Motor neuron (in vitro differentiated cells): ENCODE results near the gene LIG4. TPM values are rescaled to one million over a fixed set of nuclear protein-coding genes. Genes with fewer than 3 reads are reported as not detected.

Source experiments
- ATAC-seq, 8 experiments: fragments of 200-7000 bp; cut with Tn5 transposase; replicated peaks in 6 of 8; 2 replicates each; pipeline ENCODE4 v1.8.0; 2021; ENCODE audit warnings: mild to moderate bottlenecking in 8 of 8, moderate library complexity in 8 of 8
- H3K27ac ChIP-seq, 2 donors: fragments of 250-450 bp; sonication (Bioruptor Pico); 2 replicates each; pipeline ENCODE4 v1.9.0; 2021; ENCODE audit warnings: antibody characterized with exemption in 2 of 2, mild to moderate bottlenecking in 2 of 2, moderate library complexity in 1 of 2
- H3K4me1 ChIP-seq, 2 donors: fragments of 250-450 bp; sonication (Bioruptor Pico); replicated peaks in 1 of 2; 2 replicates each; pipeline ENCODE4 v1.6.1; 2021; ENCODE audit warnings: antibody characterized with exemption in 2 of 2, mild to moderate bottlenecking in 2 of 2, moderate library complexity in 1 of 2
- H3K4me3 ChIP-seq, 5 donors: fragments of 250-450 bp; sonication (Bioruptor Pico); 2 replicates each; pipeline ENCODE4 v1.9.0; 2021; ENCODE audit warnings: antibody characterized with exemption in 5 of 5, mild to moderate bottlenecking in 5 of 5, moderate library complexity in 4 of 5
- WGBS, 10 experiments: fragments of 450-650 bp; shearing (Covaris generic); methylation state at CpG; one replicate each; pipeline ENCODE4 v1.0.0; 2022; 5-methylcytosine and 5-hydroxymethylcytosine counted together
- in situ Hi-C, 9 experiments: fragments of 400-800 bp; cut with MboI; loops; one replicate each; pipeline ENCODE4 v1.15.0; 2021; ENCODE audit warnings: low sequenced_read_pairs in 9 of 9, low pct_unique_long_range_greater_than_20kb in 2 of 9; ENCODE audit not compliant: unreplicated experiment in 9 of 9
- total RNA-seq, 8 experiments: library from RNA; unstranded; fragments of 300-600 nt; gene quantifications; 2 replicates each; pipeline versions ENCODE4 v1.2.3 to v1.2.4, GENCODE V29; 2022

LIG4 gene
- total RNA-seq, 8 experiments from 2014 or later = 11.6 to 24.3 (median 20.3) TPM

DNA sequence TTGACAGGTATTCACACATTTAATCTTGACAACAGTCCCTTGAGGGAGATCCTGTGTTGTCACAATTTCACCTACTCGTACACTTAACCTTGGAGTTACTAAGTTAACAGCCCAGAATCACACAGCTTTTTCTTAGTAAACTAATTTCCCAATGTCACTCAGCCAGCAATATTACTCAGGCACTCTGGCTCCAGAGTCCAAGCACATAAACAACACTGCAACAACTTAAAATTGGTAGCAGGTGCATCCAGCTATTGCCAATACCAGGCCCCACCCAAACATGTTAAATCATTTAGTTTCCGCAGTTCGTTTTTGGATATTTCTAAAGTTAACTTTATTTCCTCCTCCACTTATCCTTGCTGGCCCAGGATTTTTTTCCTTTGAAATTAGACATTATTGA is 32.7 kb downstream of the LIG4 start:
- Histone ChIP-seq H3K4me3 (no peak overlapping the region), H3K4me1 (no peaks in the 10 kb centered on the region), H3K27ac (no peak overlapping the region)
- WGBS, 10 experiments = 0 to 100% (median 60%) methylated on average over 1 to 3 of the region's 3 CpGs; no CpG with 5 or more reads in 3 of the 10 experiments
- no peak for ATAC-seq
- in situ Hi-C loops = no loop called here

DNA sequence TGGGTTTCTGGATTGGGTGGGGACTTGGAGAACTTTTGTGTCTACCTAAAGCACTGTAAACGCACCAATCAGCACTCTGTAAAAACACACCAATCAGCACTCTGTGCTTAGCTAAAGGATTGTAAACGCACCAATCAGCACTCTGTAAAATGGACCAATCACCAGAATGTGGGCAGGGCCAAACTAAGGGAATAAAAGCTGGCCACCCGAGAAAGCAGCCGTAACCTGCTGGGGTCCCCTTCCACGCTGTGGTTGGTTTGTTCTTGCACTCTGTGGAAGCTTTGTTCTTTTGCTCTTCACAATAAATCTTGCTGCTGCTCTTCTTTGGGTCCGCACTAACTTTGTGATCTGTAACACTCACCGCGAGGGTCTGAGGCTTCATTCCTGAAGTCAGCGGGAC is 37.3 kb downstream of the LIG4 start:
- H3K27ac ChIP-seq = no peak overlapping the region
- in situ Hi-C loops = no loop called here
- 31 to 100% (median 88%) methylated on average over 1 to 8 of the region's 9 CpGs; no CpG with 5 or more reads in 3 of the 10 experiments for WGBS, 10 experiments
- no peak overlapping the region for H3K4me3 ChIP-seq
- ATAC-seq = no peak
- H3K4me1 ChIP-seq = no peaks in the 10 kb centered on the region

DNA sequence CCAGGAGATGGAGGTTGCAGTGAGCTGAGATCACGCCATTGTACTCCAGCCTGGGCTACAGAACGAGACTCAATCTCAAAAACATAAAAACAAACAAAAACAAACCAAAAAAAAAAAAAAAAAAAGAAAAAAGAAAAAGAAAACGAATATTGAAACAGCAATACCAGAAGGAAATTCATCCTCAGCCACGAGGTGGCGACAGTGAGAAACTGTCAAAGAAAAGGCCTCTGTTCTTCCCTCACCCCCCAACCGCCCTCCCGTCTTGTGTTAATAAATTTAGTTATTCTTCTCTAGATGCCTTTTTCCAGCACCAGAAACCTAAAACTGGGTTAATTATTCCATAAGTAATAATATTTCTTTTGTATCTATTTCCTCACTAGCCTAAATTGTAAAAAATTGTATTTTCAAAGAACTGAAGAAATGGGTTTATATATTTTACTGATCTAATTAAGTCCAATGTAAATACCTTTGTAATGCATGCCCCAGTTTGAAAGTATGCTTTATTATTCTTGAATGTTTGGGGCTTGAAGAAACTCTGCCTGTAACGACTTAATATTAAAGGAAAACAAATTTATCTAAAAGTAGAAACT is 38.6 kb downstream of the LIG4 start:
- in situ Hi-C loops = no loop called here
- 13 to 82% (median 64%) methylated on average over 3 to 8 of the region's 8 CpGs for WGBS, 10 experiments
- Histone ChIP-seq H3K27ac (no peak overlapping the region), H3K4me3 (no peak overlapping the region), H3K4me1 (no peaks in the 10 kb centered on the region)
- ATAC-seq = peak in 1 of 8 experiments; percentile 19

DNA sequence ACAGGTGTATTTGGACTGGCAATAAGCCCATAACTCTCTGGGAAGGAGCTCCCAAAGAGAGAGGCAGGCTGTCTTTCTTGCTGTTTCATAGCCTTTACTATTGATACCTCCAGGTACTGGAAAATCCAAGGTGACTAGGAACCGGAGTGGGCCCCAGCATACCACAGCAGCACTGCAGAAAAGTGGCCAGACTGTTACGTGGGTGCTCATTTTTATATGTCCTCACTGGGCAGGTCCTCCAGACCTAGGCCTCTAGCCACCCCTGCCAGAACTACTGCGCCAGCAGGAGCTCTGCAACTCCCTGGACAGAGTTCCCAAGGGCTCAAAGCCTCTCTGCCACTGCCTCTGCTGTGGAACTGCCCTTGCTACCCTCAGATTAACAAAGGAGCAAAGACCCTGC is 46.4 kb downstream of the LIG4 start:
- whole genome bisulfite sequencing, 10 experiments = 0 to 100% (median 55%) methylated on average over 1 to 2 of the region's 3 CpGs; no CpG with 5 or more reads in 6 of the 10 experiments
- Histone ChIP-seq H3K4me1 (peaks cover 0 to 4% of the 10 kb centered on the region in 2 donors), H3K27ac (no peak overlapping the region), H3K4me3 (no peak overlapping the region)
- ATAC-seq = no peak
- in situ Hi-C loops = loop anchor here in 4 of 9 experiments (25.0 kb wide), 1 partner anchor 957 kb away; no protein-coding TSS in a partner anchor

DNA sequence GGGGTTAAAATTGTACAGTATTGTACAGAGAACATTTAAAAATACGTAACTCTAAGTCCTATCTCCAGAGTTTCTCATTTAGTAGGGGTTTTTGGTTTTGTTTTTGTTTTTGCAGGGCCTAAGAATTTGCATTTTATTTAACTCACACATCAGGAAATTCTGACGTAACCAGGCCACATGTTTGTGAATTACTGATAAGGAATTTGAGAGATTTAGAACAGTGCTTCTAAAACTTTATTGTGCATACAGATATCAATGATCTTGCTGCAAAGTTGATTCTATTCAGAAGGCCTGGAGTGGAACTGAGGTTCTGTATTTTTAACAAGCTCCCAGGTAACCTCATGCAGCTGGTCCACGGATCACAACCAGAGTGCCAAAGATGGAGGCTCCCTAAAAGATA is 49.3 kb downstream of the LIG4 start:
- in situ Hi-C loops = loop anchor here in 4 of 9 experiments (25.0 kb wide), 1 partner anchor 954 kb away; no protein-coding TSS in a partner anchor
- Histone ChIP-seq H3K27ac (no peak overlapping the region), H3K4me1 (peaks cover 0 to 4% of the 10 kb centered on the region in 2 donors), H3K4me3 (no peak overlapping the region)
- ATAC-seq = no peak
- 6 to 100% (median 82%) methylated on average over 2 to 3 of the region's 3 CpGs for WGBS, 10 experiments

DNA sequence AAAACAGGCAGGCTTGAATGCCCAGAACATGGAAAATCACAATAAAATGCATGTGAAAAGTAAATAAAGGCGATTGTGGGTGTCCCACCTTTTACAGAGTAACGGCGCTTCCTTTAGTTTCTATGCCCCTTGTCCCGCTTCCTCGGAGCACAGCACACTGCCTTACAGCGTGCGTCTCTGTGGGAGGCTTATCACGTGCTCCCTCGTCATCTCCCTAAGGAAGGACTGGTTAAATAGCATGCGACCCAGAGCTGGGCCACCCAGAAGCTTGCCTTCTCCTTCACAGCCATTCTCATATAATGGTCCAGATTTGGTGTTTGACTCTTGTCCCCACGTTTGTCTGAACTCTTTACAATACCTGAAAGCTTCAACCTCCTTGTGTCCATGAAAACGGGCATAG is 56.6 kb downstream of the LIG4 start:
- Histone ChIP-seq H3K27ac (no peak overlapping the region), H3K4me3 (no peak overlapping the region), H3K4me1 (no peaks in the 10 kb centered on the region)
- no peak for ATAC-seq
- in situ Hi-C loops = loop anchor here in 4 of 9 experiments (25.0 kb wide), 1 partner anchor 946 kb away; no protein-coding TSS in a partner anchor
- WGBS, 10 experiments = 0 to 100% (median 71%) methylated on average over 1 to 11 of the region's 12 CpGs; no CpG with 5 or more reads in 2 of the 10 experiments

Other genes starting within 250 kb of the LIG4 start
- 10 to 100 TPM in 6 of 8 experiments, 1 to 10 TPM in 2; 6.6 to 12.6 (median 10.6) TPM for gene ABHD13, start 2.9 kb upstream of the LIG4 start, total RNA-seq
- gene TNFSF13B, start 54.2 kb upstream of the LIG4 start, total RNA-seq = 1 to 10 TPM in 3 of 8 experiments, under 1 TPM in 5; 0.17 to 3.1 (median 0.73) TPM